Keratinocyte (primary cell): ENCODE measurements around the gene SFTPD. TPM values are rescaled to one million over a fixed set of nuclear protein-coding genes. Genes with fewer than 3 reads are reported as not detected.

Experiments
- DNase-seq: peaks from one replicate; pipeline ENCODE4 v3.0.0-alpha.2; 2011; ENCODE audit warnings: low read depth, missing footprints, low spot score
- FAIRE-seq: peaks from 2 replicates; lab custom pipeline; 2011; peaks lifted over from hg19 to GRCh38; lab: Jason Lieb, UNC
- H2AFZ ChIP-seq: 2 replicates; pipeline ENCODE4 v1.6.0; 2012; ENCODE audit warnings: low read length, control low read depth, inconsistent platforms; ENCODE audit not compliant: control insufficient read depth
- H3K27ac ChIP-seq: 2 replicates; pipeline ENCODE4 v1.5.1; 2011; ENCODE audit warnings: low read length; ENCODE audit not compliant: control insufficient read depth, insufficient read depth
- H3K27me3 ChIP-seq: 3 replicates; pipeline ENCODE4 v1.6.0; 2011; ENCODE audit warnings: low read length; ENCODE audit not compliant: control insufficient read depth, insufficient read depth; ENCODE audit errors: extremely low read depth
- H3K36me3 ChIP-seq, 2 experiments: 2 replicates in 1 of 2; 3 replicates in 1 of 2; pipeline ENCODE4 v1.5.1; 2011; ENCODE audit warnings: low read length in 2 of 2, mild to moderate bottlenecking in 1 of 2; ENCODE audit not compliant: control insufficient read depth in 2 of 2, insufficient read depth in 2 of 2; ENCODE audit errors: extremely low read depth in 1 of 2
- H3K4me1 ChIP-seq: 3 replicates; pipeline ENCODE4 v1.5.1; 2011; ENCODE audit warnings: low read length; ENCODE audit not compliant: control insufficient read depth, insufficient read depth; ENCODE audit errors: extremely low read depth
- H3K4me2 ChIP-seq: 3 replicates; pipeline ENCODE4 v1.6.0; 2011; ENCODE audit warnings: low read depth, low read length; ENCODE audit not compliant: control insufficient read depth, insufficient read depth; ENCODE audit errors: extremely low read depth
- H3K4me3 ChIP-seq, 3 experiments: fragments of 200-600 bp in 1 of 3; sonication (generic) in 1 of 3; 2 replicates in 2 of 3; 3 replicates in 1 of 3; pipeline ENCODE4 v1.5.1; 2011 to 2016; ENCODE audit warnings: low read length in 3 of 3, mild to moderate bottlenecking in 3 of 3, control low read depth in 2 of 3, inconsistent platforms in 1 of 3, low read depth in 1 of 3, mixed read lengths in 1 of 3, mixed run types in 1 of 3, moderate library complexity in 1 of 3; ENCODE audit not compliant: control insufficient read depth in 2 of 3, insufficient read depth in 2 of 3; ENCODE audit errors: extremely low read depth in 1 of 3
- H3K79me2 ChIP-seq: 2 replicates; pipeline ENCODE4 v1.6.0; 2012; ENCODE audit warnings: low read length; ENCODE audit not compliant: control insufficient read depth, insufficient read depth
- H3K9ac ChIP-seq: 3 replicates; pipeline ENCODE4 v1.6.0; 2011; ENCODE audit warnings: low read length; ENCODE audit not compliant: control insufficient read depth, insufficient read depth; ENCODE audit errors: extremely low read depth
- H3K9me1 ChIP-seq: 3 replicates; pipeline ENCODE4 v1.6.0; 2011; ENCODE audit warnings: low read length; ENCODE audit not compliant: control insufficient read depth, insufficient read depth; ENCODE audit errors: extremely low read depth
- H3K9me3 ChIP-seq: 2 replicates; pipeline ENCODE4 v1.5.1; 2012; ENCODE audit warnings: low read depth, low read length; ENCODE audit not compliant: control insufficient read depth
- H4K20me1 ChIP-seq: 3 replicates; pipeline ENCODE4 v1.6.0; 2011; ENCODE audit warnings: low read length; ENCODE audit not compliant: control insufficient read depth, insufficient read depth; ENCODE audit errors: extremely low read depth
- CTCF ChIP-seq, 3 experiments: IDR thresholded peaks in 1 of 3; conservative IDR thresholded peaks in 1 of 3; optimal IDR thresholded peaks in 1 of 3; 2 replicates in 2 of 3; 3 replicates in 1 of 3; pipeline versions ENCODE3 to v1.5.1; 2011; ENCODE audit warnings: low read length in 3 of 3, mild to moderate bottlenecking in 3 of 3, moderate library complexity in 2 of 3, control low read depth in 1 of 3, inconsistent platforms in 1 of 3; ENCODE audit not compliant: insufficient read depth in 2 of 3; ENCODE audit errors: extremely low read depth in 1 of 3
- EZH2 ChIP-seq: IDR thresholded peaks from one replicate; pipeline ENCODE4 v1.6.1; 2012; ENCODE audit warnings: inconsistent platforms, mild to moderate bottlenecking, low read length, moderate library complexity
- dilution Hi-C: fragments of 300-500 bp; cut with MboI; formaldehyde crosslinking; loops from one replicate; pipeline ENCODE4 v1.7.0; 2020; ENCODE audit warnings: low sequenced_read_pairs; ENCODE audit not compliant: extremely low pct_ligation_motif_present
- polyA plus RNA-seq, 5 experiments: library from polyadenylated mRNA; depleted of rRNA in 3 of 5; stranded (reverse) in 3 of 5; stranded (forward) in 1 of 5; unstranded in 1 of 5; fragments of >200 nt; gene quantifications; 1 replicate in 1 of 5; 2 replicates in 3 of 5; 3 replicates in 1 of 5; pipeline versions ENCODE4 v1.2.1 to v1.2.3, GENCODE V29; 2011 to 2012; ENCODE audit warnings: missing spikeins in 2 of 5, low read depth in 1 of 5, low replicate concordance in 1 of 5

The SFTPD gene
- polyA plus RNA-seq, 1 donor (not counting 4 experiments of a cell fraction or from before 2014, with no cell fraction given), result 0.04 TPM

GRCh38 chr10:79929409-79929904 lies 19.4 kb downstream of the SFTPD start:
- no peak overlapping the region for H3K9ac ChIP-seq
- FAIRE-seq (peak; percentile 67), DNase-seq (peak; percentile 15)
- H3K36me3 ChIP-seq, result no peaks in the 10 kb centered on the region
- dilution Hi-C loops, result no loop called here
- no peaks in the 10 kb centered on the region for H3K9me3 ChIP-seq
- peaks cover 16% of the 10 kb centered on the region for H3K27me3 ChIP-seq
- TF ChIP-seq EZH2 (no peak), CTCF (optimal IDR thresholded peaks at IDR 0.05 in 1 of 3, IDR thresholded peaks at IDR 0.05 in 1 of 3, conservative IDR thresholded peaks at IDR 0.05 in 1 of 3; ENCODE audit: extremely low read depth in 1 of 3, insufficient read depth in 2 of 3, low read length in 3 of 3) (peak; percentile 82 to 92 (median 92))
- H3K4me2 ChIP-seq, result no peak overlapping the region
- H3K4me3 ChIP-seq, result no peak overlapping the region
- no peak overlapping the region for H3K27ac ChIP-seq
- no peaks in the 10 kb centered on the region for H3K4me1 ChIP-seq
- H3K9me1 ChIP-seq, result no peaks in the 10 kb centered on the region
- no peak overlapping the region for H2AFZ ChIP-seq
- no peaks in the 10 kb centered on the region for H4K20me1 ChIP-seq
- H3K79me2 ChIP-seq, result no peaks in the 10 kb centered on the region

DNA sequence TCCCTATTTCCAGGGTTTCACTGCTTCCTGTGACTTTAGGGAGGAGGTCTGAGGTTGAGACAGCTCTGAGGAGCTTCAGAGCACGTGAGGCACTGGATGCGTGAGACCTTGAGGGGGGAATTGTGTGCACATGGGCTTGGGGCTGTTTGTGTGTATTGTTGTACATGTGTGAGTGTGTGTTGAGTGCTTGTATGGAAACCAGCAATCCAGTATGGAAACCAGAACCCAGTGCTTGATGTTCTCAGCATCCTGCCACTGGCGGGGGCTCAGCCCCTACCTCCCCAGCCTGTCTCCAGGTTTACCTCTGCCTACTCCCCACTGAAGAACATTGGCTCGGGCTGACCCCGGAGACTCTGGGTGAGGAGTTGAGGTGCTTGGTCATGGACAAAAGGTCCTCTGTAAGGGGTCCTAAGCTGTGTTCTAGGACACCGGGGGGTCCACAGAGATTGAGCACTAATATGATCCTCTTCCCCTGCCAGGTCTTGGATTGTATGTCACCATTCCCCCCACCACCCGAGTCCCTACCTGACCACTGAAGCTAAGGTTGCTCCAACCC lies 20.8 kb downstream of the SFTPD start:
- H4K20me1 ChIP-seq, result no peaks in the 10 kb centered on the region
- TF ChIP-seq CTCF (optimal IDR thresholded peaks at IDR 0.05 in 1 of 3, IDR thresholded peaks at IDR 0.05 in 1 of 3, conservative IDR thresholded peaks at IDR 0.05 in 1 of 3; ENCODE audit: extremely low read depth in 1 of 3, insufficient read depth in 2 of 3, low read length in 3 of 3) (no peak), EZH2 (no peak)

More for the DNA sequence above, 20.8 kb downstream of the SFTPD start:
- no peak overlapping the region for H3K9ac ChIP-seq
- dilution Hi-C loops, result no loop called here
- FAIRE-seq (no peak), DNase-seq (no peak)
- no peak overlapping the region for H3K4me3 ChIP-seq
- no peaks in the 10 kb centered on the region for H3K9me1 ChIP-seq
- no peak overlapping the region for H2AFZ ChIP-seq
- no peak overlapping the region for H3K27ac ChIP-seq
- H3K4me2 ChIP-seq, result no peak overlapping the region
- no peaks in the 10 kb centered on the region for H3K9me3 ChIP-seq
- H3K27me3 ChIP-seq, result peaks cover 16% of the 10 kb centered on the region
- no peaks in the 10 kb centered on the region for H3K79me2 ChIP-seq
- no peaks in the 10 kb centered on the region for H3K36me3 ChIP-seq
- H3K4me1 ChIP-seq, result no peaks in the 10 kb centered on the region
